IMR-90 (cell line): Measurements from ENCODE around the gene AUTS2. TPM values are rescaled to one million over a fixed set of nuclear protein-coding genes. Genes with fewer than 3 reads are reported as not detected.

Experiments
- ATAC-seq: fragments of 200-7000 bp; cut with Tn5 transposase; 2 replicates; pipeline ENCODE4 v1.9.1; 2020; ENCODE audit warnings: low read depth, mild to moderate bottlenecking, moderate library complexity
- BruUV-seq: library from RNA; stranded (reverse); fragments of 400-500 nt; replicated peaks from 2 replicates; lab custom pipeline; 2021; lab: Mats Ljungman, UMichigan
- CTCF ChIA-PET: fragments of 300-600 bp; formaldehyde crosslinking; extraction: SDS; loops from one replicate; lab custom pipeline; 2021; ENCODE audit warnings: antibody characterized with exemption; lab: Yijun Ruan, JAX
- POLR2A ChIA-PET: fragments of 300-600 bp; sonication (Branson Sonifier 250); formaldehyde crosslinking; loops from one replicate; lab custom pipeline; 2022; ENCODE audit warnings: antibody characterized with exemption; ENCODE audit not compliant: unreplicated experiment; lab: Charles Lee
- DNase-seq: peaks from one replicate; pipeline ENCODE4 v3.0.0; 2013
- H2AFZ ChIP-seq: replicated peaks from 2 replicates; pipeline ENCODE3; 2013; ENCODE audit warnings: low read length, mild to moderate bottlenecking; ENCODE audit not compliant: poor library complexity
- H2AK5ac ChIP-seq: 2 replicates; pipeline ENCODE4 v1.6.1; 2013; ENCODE audit warnings: low read depth, low read length, inconsistent platforms
- H2AK9ac ChIP-seq: replicated peaks from 2 replicates; pipeline ENCODE3; 2013; ENCODE audit warnings: mild to moderate bottlenecking, low read depth, low read length, moderate library complexity; ENCODE audit not compliant: poor library complexity
- H2BK120ac ChIP-seq: 2 replicates; pipeline ENCODE4 v1.6.1; 2013; ENCODE audit warnings: low read depth, low read length, inconsistent platforms
- H2BK15ac ChIP-seq: 3 replicates; pipeline ENCODE4 v1.6.1; 2013; ENCODE audit warnings: low read depth, low read length, inconsistent platforms
- H2BK20ac ChIP-seq: 2 replicates; pipeline ENCODE4 v1.6.1; 2013; ENCODE audit warnings: low read depth, mild to moderate bottlenecking, inconsistent platforms, low read length, moderate library complexity
- H2BK5ac ChIP-seq: 2 replicates; pipeline ENCODE4 v1.6.1; 2013; ENCODE audit warnings: mild to moderate bottlenecking, low read depth, low read length, inconsistent platforms; ENCODE audit not compliant: poor library complexity, severe bottlenecking
- H3K14ac ChIP-seq: replicated peaks from 2 replicates; pipeline ENCODE4 v1.6.1; 2013; ENCODE audit warnings: low read depth, low read length, inconsistent platforms
- H3K18ac ChIP-seq: 2 replicates; pipeline ENCODE4 v1.6.1; 2013; ENCODE audit warnings: low read depth, low read length, control low read depth
- H3K23ac ChIP-seq: 2 replicates; pipeline ENCODE4 v1.6.1; 2013; ENCODE audit warnings: low read depth, low read length, inconsistent platforms
- H3K27ac ChIP-seq: 2 replicates; pipeline ENCODE4 v1.5.1; 2013; ENCODE audit warnings: mild to moderate bottlenecking, control low read depth, low read length; ENCODE audit not compliant: insufficient read depth
- H3K27me3 ChIP-seq: 2 replicates; pipeline ENCODE4 v1.6.1; 2013; ENCODE audit warnings: low read length; ENCODE audit not compliant: control insufficient read depth, insufficient read depth
- H3K36me3 ChIP-seq: 2 replicates; pipeline ENCODE4 v1.6.1; 2013; ENCODE audit warnings: low read length, mixed read lengths; ENCODE audit not compliant: control insufficient read depth, insufficient read depth
- H3K4ac ChIP-seq: 2 replicates; pipeline ENCODE4 v1.6.1; 2013; ENCODE audit warnings: low read depth, low read length, inconsistent platforms
- H3K4me1 ChIP-seq: 2 replicates; pipeline ENCODE4 v1.6.1; 2013; ENCODE audit warnings: low read length, mixed read lengths; ENCODE audit not compliant: control insufficient read depth, insufficient read depth
- H3K4me2 ChIP-seq: 2 replicates; pipeline ENCODE4 v1.6.1; 2013; ENCODE audit warnings: low read depth, mild to moderate bottlenecking, control low read depth, low read length, moderate library complexity
- H3K4me3 ChIP-seq: 2 replicates; pipeline ENCODE4 v1.5.1; 2013; ENCODE audit warnings: low read depth, mild to moderate bottlenecking, control low read depth, low read length, moderate library complexity; ENCODE audit not compliant: insufficient read depth
- H3K56ac ChIP-seq: 2 replicates; pipeline ENCODE4 v1.6.1; 2013; ENCODE audit warnings: low read length, inconsistent platforms; ENCODE audit not compliant: insufficient read depth; ENCODE audit errors: extremely low read depth
- H3K79me1 ChIP-seq, 2 experiments: 2 replicates each; pipeline ENCODE4 v1.6.1; 2013; ENCODE audit warnings: low read length in 2 of 2, inconsistent platforms in 1 of 2, low read depth in 1 of 2
- H3K9ac ChIP-seq: 2 replicates; pipeline ENCODE4 v1.6.1; 2013; ENCODE audit warnings: low read depth, low read length, control low read depth
- H3K9me1 ChIP-seq: 2 replicates; pipeline ENCODE4 v1.6.1; 2013; ENCODE audit warnings: low read length, inconsistent platforms; ENCODE audit not compliant: insufficient read depth
- H3K9me3 ChIP-seq: 2 replicates; pipeline ENCODE4 v1.6.1; 2013; ENCODE audit warnings: low read length; ENCODE audit not compliant: control insufficient read depth, insufficient read depth
- H4K20me1 ChIP-seq: 2 replicates; pipeline ENCODE4 v1.6.1; 2013; ENCODE audit warnings: low read length, inconsistent platforms; ENCODE audit not compliant: insufficient read depth
- H4K5ac ChIP-seq: 2 replicates; pipeline ENCODE4 v1.6.1; 2013; ENCODE audit warnings: mild to moderate bottlenecking, low read depth, low read length, control low read depth
- H4K8ac ChIP-seq, 2 experiments: 2 replicates each; pipeline ENCODE4 v1.6.1; 2013; ENCODE audit warnings: low read depth in 2 of 2, low read length in 2 of 2, control low read depth in 1 of 2, inconsistent platforms in 1 of 2
- H4K91ac ChIP-seq: 2 replicates; pipeline ENCODE4 v1.6.1; 2013; ENCODE audit warnings: low read depth, low read length, inconsistent platforms; ENCODE audit not compliant: insufficient read depth
- BHLHE40 ChIP-seq: fragments of 150-350 bp; IDR thresholded peaks from 2 replicates; pipeline ENCODE4 v1.6.1; 2016; ENCODE audit warnings: mild to moderate bottlenecking, low read depth, low read length
- CEBPB ChIP-seq: IDR thresholded peaks from 2 replicates; pipeline ENCODE4 v1.6.1; 2012; ENCODE audit warnings: low read depth, low read length, improper control_type of control experiment
- CHD1 ChIP-seq: IDR thresholded peaks from 2 replicates; pipeline ENCODE4 v1.6.1; 2012; ENCODE audit warnings: low read depth, low read length, improper control_type of control experiment
- FOS ChIP-seq: fragments of 150-350 bp; IDR thresholded peaks from 2 replicates; pipeline ENCODE4 v1.6.1; 2016; ENCODE audit warnings: low read depth, low read length
- MAFK ChIP-seq: IDR thresholded peaks from 2 replicates; pipeline ENCODE4 v1.6.1; 2012; ENCODE audit warnings: low read depth, low read length, improper control_type of control experiment
- MXI1 ChIP-seq: IDR thresholded peaks from 2 replicates; pipeline ENCODE4 v1.6.1; 2012; ENCODE audit warnings: low read depth, mild to moderate bottlenecking, low read length, moderate library complexity, borderline replicate concordance
- NFE2L2 ChIP-seq: fragments of 150-350 bp; IDR thresholded peaks from 2 replicates; pipeline ENCODE4 v1.6.1; 2016; ENCODE audit warnings: low read depth, mild to moderate bottlenecking, low read length
- POLR2A ChIP-seq: IDR thresholded peaks from 2 replicates; pipeline ENCODE4 v1.6.1; 2012; ENCODE audit warnings: mild to moderate bottlenecking, low read depth, low read length
- RAD21 ChIP-seq: IDR thresholded peaks from 2 replicates; pipeline ENCODE4 v1.6.1; 2012; ENCODE audit warnings: low read length, improper control_type of control experiment
- SMC3 ChIP-seq: fragments of 150-350 bp; IDR thresholded peaks from 2 replicates; pipeline ENCODE4 v1.6.1; 2016; ENCODE audit warnings: low read depth, mild to moderate bottlenecking, antibody characterized with exemption, low read length, moderate library complexity
- USF2 ChIP-seq: fragments of 150-350 bp; IDR thresholded peaks from 2 replicates; pipeline ENCODE4 v1.6.1; 2017; ENCODE audit warnings: mild to moderate bottlenecking, antibody characterized with exemption, low read length, low read depth
- WGBS, 2 experiments: methylation state at CpG; one replicate each; pipeline versions ENCODE4 v1.1.5 to v1.1.7; 2013; ENCODE audit warnings: missing lambda C conversion rate in 2 of 2; ENCODE audit not compliant: insufficient read length in 1 of 2; ENCODE audit errors: extremely low coverage in 2 of 2; 5-methylcytosine and 5-hydroxymethylcytosine counted together
- dilution Hi-C: fragments of 300-500 bp; cut with HindIII; formaldehyde crosslinking; loops from one replicate; pipeline ENCODE4 v1.14.3; 2018; ENCODE audit warnings: low sequenced_read_pairs; ENCODE audit not compliant: unreplicated experiment
- in situ Hi-C: fragments of 300-500 bp; cut with MboI; formaldehyde crosslinking; loops from 3 replicates; pipeline ENCODE4 v1.14.3; 2019; ENCODE audit warnings: low sequenced_read_pairs, inconsistent platforms, mixed read lengths
- intact Hi-C: fragments of 100-400 bp; cut with micrococcal nuclease; formaldehyde crosslinking; loops from 2 replicates; pipeline ENCODE4 v1.10.0; 2022
- polyA plus RNA-seq, 3 experiments: library from polyadenylated mRNA; depleted of rRNA; stranded (reverse); fragments of >200 nt; gene quantifications; 2 replicates each; pipeline ENCODE4 v1.2.3, GENCODE V29; 2012; ENCODE audit warnings: low replicate concordance in 1 of 3
- total RNA-seq: library from RNA; depleted of rRNA; stranded (reverse); fragments of >200 nt; gene quantifications from 2 replicates; pipeline ENCODE4 v1.2.3, GENCODE V29; 2012
- TF ChIP-seq, protein P1 (sequence below): conservative IDR thresholded peaks from 2 replicates; pipeline ENCODE4 v1.5.1; 2012; ENCODE audit warnings: mild to moderate bottlenecking, low read depth, low read length, improper control_type of control experiment

Gene AUTS2
- total and polyA plus RNA-seq, 2 of the 4 experiments (the other 2 are of a cell fraction), result 0.90 to 3.0 TPM

- H2BK15ac ChIP-seq, result no peak overlapping the region
- TF ChIP-seq BHLHE40 (no peak), NFE2L2 (no peak), USF2 (no peak), MXI1 (no peak), FOS (no peak), CEBPB (no peak), CHD1 (no peak), POLR2A (no peak), MAFK (no peak), SMC3 (no peak), RAD21 (no peak)
- TF ChIP-seq, protein P1, sequence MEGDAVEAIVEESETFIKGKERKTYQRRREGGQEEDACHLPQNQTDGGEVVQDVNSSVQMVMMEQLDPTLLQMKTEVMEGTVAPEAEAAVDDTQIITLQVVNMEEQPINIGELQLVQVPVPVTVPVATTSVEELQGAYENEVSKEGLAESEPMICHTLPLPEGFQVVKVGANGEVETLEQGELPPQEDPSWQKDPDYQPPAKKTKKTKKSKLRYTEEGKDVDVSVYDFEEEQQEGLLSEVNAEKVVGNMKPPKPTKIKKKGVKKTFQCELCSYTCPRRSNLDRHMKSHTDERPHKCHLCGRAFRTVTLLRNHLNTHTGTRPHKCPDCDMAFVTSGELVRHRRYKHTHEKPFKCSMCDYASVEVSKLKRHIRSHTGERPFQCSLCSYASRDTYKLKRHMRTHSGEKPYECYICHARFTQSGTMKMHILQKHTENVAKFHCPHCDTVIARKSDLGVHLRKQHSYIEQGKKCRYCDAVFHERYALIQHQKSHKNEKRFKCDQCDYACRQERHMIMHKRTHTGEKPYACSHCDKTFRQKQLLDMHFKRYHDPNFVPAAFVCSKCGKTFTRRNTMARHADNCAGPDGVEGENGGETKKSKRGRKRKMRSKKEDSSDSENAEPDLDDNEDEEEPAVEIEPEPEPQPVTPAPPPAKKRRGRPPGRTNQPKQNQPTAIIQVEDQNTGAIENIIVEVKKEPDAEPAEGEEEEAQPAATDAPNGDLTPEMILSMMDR, result no peak
- no peaks in the 10 kb centered on the region for H3K9me1 ChIP-seq
- no peak overlapping the region for H3K14ac ChIP-seq
- no peak overlapping the region for H3K4me2 ChIP-seq
- H3K4me3 ChIP-seq, result no peak overlapping the region
- WGBS, 2 experiments, result no CpG with 5 or more reads among the region's 1 CpG
- H4K91ac ChIP-seq, result no peak overlapping the region
- H2AK5ac ChIP-seq, result no peak overlapping the region
- H3K18ac ChIP-seq, result no peak overlapping the region
- intact Hi-C loops (no loop called here), in situ Hi-C loops (no loop called here), dilution Hi-C loops (no loop called here)
- no peaks in the 10 kb centered on the region for H3K79me1 ChIP-seq
- ChIA-PET CTCF (no interaction called here), POLR2A (no interaction called here)
- no peak for ATAC-seq
- H3K23ac ChIP-seq, result no peak overlapping the region
- no peak overlapping the region for H4K8ac ChIP-seq
- BruUV-seq, result no TSS peak
- no peak overlapping the region for H2AK9ac ChIP-seq
- H3K36me3 ChIP-seq, result no peaks in the 10 kb centered on the region
- no peaks in the 10 kb centered on the region for H3K4me1 ChIP-seq
- no peak overlapping the region for H4K5ac ChIP-seq
- no peaks in the 10 kb centered on the region for H4K20me1 ChIP-seq
- no peak overlapping the region for H2BK20ac ChIP-seq
- no peak for DNase-seq
- no peak overlapping the region for H3K56ac ChIP-seq
- no peak overlapping the region for H3K4ac ChIP-seq
- H3K9ac ChIP-seq, result no peak overlapping the region
- H3K9me3 ChIP-seq, result 0 out of 2 replicates have a peak, but pooled peaks cover 1% of the 10 kb centered on the region
- no peak overlapping the region for H2BK5ac ChIP-seq
- H2AFZ ChIP-seq, result no peak overlapping the region
- no peak overlapping the region for H3K27ac ChIP-seq
- no peaks in the 10 kb centered on the region for H3K27me3 ChIP-seq
- H2BK120ac ChIP-seq, result no peak overlapping the region
Observed at GRCh38 chr7:69723663-69724062, 125.4 kb downstream of the AUTS2 start.
